PFSK-1 (cell line): ENCODE data around the gene FANK1.

Experiments used
- FOXP2 ChIP-seq: optimal IDR thresholded peaks from 2 replicates; pipeline ENCODE3; 2011; ENCODE audit warnings: borderline replicate concordance, control low read depth, inconsistent platforms; ENCODE audit not compliant: insufficient read depth; ENCODE audit errors: extremely low read length, extremely low read depth
- POLR2AphosphoS5 ChIP-seq: IDR thresholded peaks from 2 replicates; pipeline ENCODE4 v1.6.1; 2012; ENCODE audit warnings: low read depth, mild to moderate bottlenecking, control low read depth, low read length, moderate library complexity
- SIN3A ChIP-seq: IDR thresholded peaks from 2 replicates; pipeline ENCODE4 v1.6.1; 2012; ENCODE audit warnings: mild to moderate bottlenecking, low read length, moderate library complexity, borderline replicate concordance; ENCODE audit not compliant: insufficient read depth
- TAF1 ChIP-seq: IDR thresholded peaks from 2 replicates; pipeline ENCODE4 v1.6.1; 2012; ENCODE audit warnings: low read length, control low read depth, borderline replicate concordance; ENCODE audit not compliant: insufficient read depth

DNA sequence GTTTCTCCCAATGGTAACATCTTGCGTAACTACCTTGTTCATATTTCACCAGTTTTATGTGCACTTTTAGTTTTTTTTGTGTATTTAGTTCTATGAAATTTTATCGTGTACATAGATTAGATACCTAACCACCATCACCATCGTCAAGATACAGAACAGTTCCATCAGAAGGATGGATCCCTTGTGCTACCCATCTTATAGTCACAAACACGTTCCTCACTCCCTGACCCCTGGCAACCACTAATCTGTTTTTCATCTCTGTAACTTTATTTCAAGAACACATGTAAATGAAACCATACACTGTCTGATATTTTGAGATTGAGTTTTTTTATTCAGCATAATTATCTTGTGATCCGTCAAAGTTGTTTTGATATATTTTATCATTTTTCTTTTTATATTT is 29.9 kb downstream of the FANK1 start:
- TF ChIP-seq TAF1 (no peak), POLR2AphosphoS5 (no peak), FOXP2 (no peak), SIN3A (no peak)
